Peyer's patch (tissue), 4 donors: ENCODE measurements around the gene ARHGAP28. TPM values are rescaled to one million over a fixed set of nuclear protein-coding genes. Genes with fewer than 3 reads are reported as not detected.

Experiments
- DNase-seq, 3 donors: peaks; one replicate each; pipeline ENCODE4 v3.0.0-alpha.2; 2017 to 2019
- H3K27ac ChIP-seq, 4 donors: fragments of 200-600 bp; sonication (generic); one replicate each; pipeline ENCODE4 v1.5.1; 2016 to 2019
- H3K27me3 ChIP-seq, 2 donors: fragments of 200-600 bp; sonication (generic); one replicate each; pipeline ENCODE4 v1.5.1; 2019
- H3K36me3 ChIP-seq, 3 donors: fragments of 200-600 bp; sonication (generic); one replicate each; pipeline ENCODE4 v1.5.1; 2016 to 2019
- H3K4me1 ChIP-seq, 4 donors: fragments of 200-600 bp; sonication (generic); one replicate each; pipeline ENCODE4 v1.5.1; 2016 to 2019
- H3K4me3 ChIP-seq, 4 donors: fragments of 200-600 bp; sonication (generic); 1 replicate in 3 of 4; 2 replicates in 1 of 4; pipeline ENCODE4 v1.5.1; 2016 to 2019; ENCODE audit warnings: mild to moderate bottlenecking in 1 of 4
- H3K9me3 ChIP-seq, 4 donors: fragments of 200-600 bp; sonication (generic); one replicate each; pipeline ENCODE4 v1.5.1; 2016 to 2019; ENCODE audit warnings: mild to moderate bottlenecking in 1 of 4
- CTCF ChIP-seq, 6 experiments: fragments of 450-650 bp in 4 of 6; fragments of 200-600 bp in 2 of 6; sonication (generic) in 1 of 6; IDR thresholded peaks; one replicate each; pipeline ENCODE4 v1.5.1; 2017 to 2019; ENCODE audit warnings: antibody characterized with exemption in 6 of 6, mild to moderate bottlenecking in 3 of 6, moderate library complexity in 1 of 6
- POLR2A ChIP-seq, 2 donors: fragments of 450-650 bp; IDR thresholded peaks; one replicate each; pipeline ENCODE4 v1.5.1; 2017; ENCODE audit warnings: antibody characterized with exemption in 2 of 2, mild to moderate bottlenecking in 2 of 2, moderate library complexity in 2 of 2
- total RNA-seq, 4 donors: library from RNA; depleted of rRNA; stranded (reverse); fragments of >200 nt; gene quantifications; one replicate each; pipeline ENCODE4 v1.1.0, GENCODE V29; 2016

ARHGAP28 gene
- total RNA-seq, 4 donors from 2014 or later, result 1.0 to 35.5 (median 3.3) TPM

GRCh38 chr18:6875749-6876148, 146.2 kb downstream of the ARHGAP28 start:
- H3K9me3 ChIP-seq, result no peaks in the 10 kb centered on the region
- H3K36me3 ChIP-seq, result no peaks in the 10 kb centered on the region
- no peak overlapping the region for H3K4me3 ChIP-seq
- no peaks in the 10 kb centered on the region for H3K4me1 ChIP-seq
- TF ChIP-seq POLR2A (IDR thresholded peaks at IDR 0.05) (no peak), CTCF (IDR thresholded peaks at IDR 0.05) (no peak)
- H3K27me3 ChIP-seq, result no peaks in the 10 kb centered on the region
- H3K27ac ChIP-seq, result no peak overlapping the region
- no peak for DNase-seq

- Histone ChIP-seq H3K36me3 (no peaks in the 10 kb centered on the region), H3K27ac (peak overlapping the region in 1 of 4 donors; percentile 25)
- TF ChIP-seq CTCF (IDR thresholded peaks at IDR 0.05), result no peak
- no peak for TF ChIP-seq POLR2A (IDR thresholded peaks at IDR 0.05)
Measured at GRCh38 chr18:6876641-6877041, 147.1 kb downstream of the ARHGAP28 start.

GRCh38 chr18:6877288-6877687, 147.8 kb downstream of the ARHGAP28 start:
- Histone ChIP-seq H3K9me3 (no peaks in the 10 kb centered on the region), H3K4me1 (no peaks in the 10 kb centered on the region), H3K27ac (no peak overlapping the region), H3K36me3 (no peaks in the 10 kb centered on the region), H3K27me3 (no peaks in the 10 kb centered on the region), H3K4me3 (no peak overlapping the region)
- no peak for DNase-seq
- no peak for TF ChIP-seq POLR2A (IDR thresholded peaks at IDR 0.05)
- TF ChIP-seq CTCF (IDR thresholded peaks at IDR 0.05), result no peak

More at GRCh38 chr18:6876641-6877041, 147.1 kb downstream of the ARHGAP28 start:
- no peaks in the 10 kb centered on the region for H3K9me3 ChIP-seq
- no peak overlapping the region for H3K4me3 ChIP-seq
- no peaks in the 10 kb centered on the region for H3K27me3 ChIP-seq
- DNase-seq, result no peak
- H3K4me1 ChIP-seq, result no peaks in the 10 kb centered on the region

GRCh38 chr18:6878556-6879297, 149.2 kb downstream of the ARHGAP28 start:
- no peaks in the 10 kb centered on the region for H3K27me3 ChIP-seq
- DNase-seq, result no peak
- no peaks in the 10 kb centered on the region for H3K4me1 ChIP-seq
- H3K9me3 ChIP-seq, result no peaks in the 10 kb centered on the region
- no peaks in the 10 kb centered on the region for H3K36me3 ChIP-seq
- no peak overlapping the region for H3K27ac ChIP-seq
- no peak overlapping the region for H3K4me3 ChIP-seq
- TF ChIP-seq POLR2A (IDR thresholded peaks at IDR 0.05) (no peak), CTCF (IDR thresholded peaks at IDR 0.05) (no peak)

GRCh38 chr18:6879508-6880195, 150.1 kb downstream of the ARHGAP28 start:
- Histone ChIP-seq H3K4me3 (no peak overlapping the region), H3K27me3 (no peaks in the 10 kb centered on the region), H3K4me1 (no peaks in the 10 kb centered on the region), H3K9me3 (no peaks in the 10 kb centered on the region), H3K36me3 (no peaks in the 10 kb centered on the region), H3K27ac (no peak overlapping the region)
- TF ChIP-seq CTCF (IDR thresholded peaks at IDR 0.05) (no peak), POLR2A (IDR thresholded peaks at IDR 0.05) (no peak)
- no peak for DNase-seq
